WI38 (cell line): ENCODE data around the gene LIPA.

Experiments
- H3K4me3 ChIP-seq: 2 replicates; pipeline ENCODE4 v1.5.1; 2011; ENCODE audit warnings: low read depth, mild to moderate bottlenecking, control low read depth, low read length
- TF ChIP-seq, protein P1 (sequence below): IDR thresholded peaks from 2 replicates; pipeline ENCODE4 v1.5.1; 2012; ENCODE audit warnings: low read depth, mild to moderate bottlenecking, control low read depth, low read length

LIPA gene

DNA sequence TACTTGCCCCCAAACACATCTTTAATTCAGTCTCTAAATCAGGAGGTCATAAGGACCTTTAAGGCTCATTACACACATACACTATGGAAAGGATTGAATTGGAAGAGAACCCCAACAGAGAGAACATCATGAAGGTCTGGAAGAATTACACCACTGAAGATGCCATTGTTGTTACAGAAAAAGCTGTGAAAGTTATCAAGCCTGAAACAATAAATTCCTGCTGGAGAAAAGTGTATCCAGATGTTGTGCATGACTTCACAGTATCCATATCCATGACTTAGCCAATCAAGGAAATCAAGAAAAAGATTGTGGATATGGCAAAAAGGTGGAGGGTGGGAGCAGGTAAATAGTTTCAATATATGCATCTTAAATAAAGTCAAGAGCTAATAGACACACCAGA lies 13.7 kb downstream of the LIPA start:
- TF ChIP-seq, protein P1, sequence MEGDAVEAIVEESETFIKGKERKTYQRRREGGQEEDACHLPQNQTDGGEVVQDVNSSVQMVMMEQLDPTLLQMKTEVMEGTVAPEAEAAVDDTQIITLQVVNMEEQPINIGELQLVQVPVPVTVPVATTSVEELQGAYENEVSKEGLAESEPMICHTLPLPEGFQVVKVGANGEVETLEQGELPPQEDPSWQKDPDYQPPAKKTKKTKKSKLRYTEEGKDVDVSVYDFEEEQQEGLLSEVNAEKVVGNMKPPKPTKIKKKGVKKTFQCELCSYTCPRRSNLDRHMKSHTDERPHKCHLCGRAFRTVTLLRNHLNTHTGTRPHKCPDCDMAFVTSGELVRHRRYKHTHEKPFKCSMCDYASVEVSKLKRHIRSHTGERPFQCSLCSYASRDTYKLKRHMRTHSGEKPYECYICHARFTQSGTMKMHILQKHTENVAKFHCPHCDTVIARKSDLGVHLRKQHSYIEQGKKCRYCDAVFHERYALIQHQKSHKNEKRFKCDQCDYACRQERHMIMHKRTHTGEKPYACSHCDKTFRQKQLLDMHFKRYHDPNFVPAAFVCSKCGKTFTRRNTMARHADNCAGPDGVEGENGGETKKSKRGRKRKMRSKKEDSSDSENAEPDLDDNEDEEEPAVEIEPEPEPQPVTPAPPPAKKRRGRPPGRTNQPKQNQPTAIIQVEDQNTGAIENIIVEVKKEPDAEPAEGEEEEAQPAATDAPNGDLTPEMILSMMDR, result no peak
- H3K4me3 ChIP-seq, result no peak overlapping the region

DNA sequence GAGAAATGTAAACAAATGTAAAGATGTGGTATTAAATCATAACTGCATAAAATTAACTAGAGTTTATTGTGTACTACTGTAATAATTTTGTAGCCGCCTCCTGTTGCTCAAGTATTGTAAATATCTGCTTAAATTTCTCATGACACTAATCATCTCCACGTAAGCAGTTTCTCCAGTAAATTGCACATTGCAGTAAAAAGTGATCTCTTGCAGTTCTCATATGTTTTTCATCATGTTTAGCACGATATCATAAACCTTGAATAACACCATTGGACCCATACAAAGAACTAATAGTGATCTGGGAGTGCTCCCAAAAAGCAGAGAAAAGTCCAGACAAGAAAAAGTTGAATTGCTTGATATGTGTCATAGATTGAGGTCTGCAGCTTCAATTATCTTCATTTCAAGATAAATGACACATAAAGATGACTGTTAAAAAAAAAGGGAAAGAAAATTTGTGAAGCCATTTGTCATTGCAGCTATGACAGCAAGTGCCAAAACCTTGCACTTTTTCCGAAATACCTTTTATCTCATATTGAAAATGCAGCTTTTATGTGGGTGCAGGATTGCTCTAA lies 15.3 kb downstream of the LIPA start:
- no peak overlapping the region for H3K4me3 ChIP-seq
- TF ChIP-seq, protein P1, result no peak

DNA sequence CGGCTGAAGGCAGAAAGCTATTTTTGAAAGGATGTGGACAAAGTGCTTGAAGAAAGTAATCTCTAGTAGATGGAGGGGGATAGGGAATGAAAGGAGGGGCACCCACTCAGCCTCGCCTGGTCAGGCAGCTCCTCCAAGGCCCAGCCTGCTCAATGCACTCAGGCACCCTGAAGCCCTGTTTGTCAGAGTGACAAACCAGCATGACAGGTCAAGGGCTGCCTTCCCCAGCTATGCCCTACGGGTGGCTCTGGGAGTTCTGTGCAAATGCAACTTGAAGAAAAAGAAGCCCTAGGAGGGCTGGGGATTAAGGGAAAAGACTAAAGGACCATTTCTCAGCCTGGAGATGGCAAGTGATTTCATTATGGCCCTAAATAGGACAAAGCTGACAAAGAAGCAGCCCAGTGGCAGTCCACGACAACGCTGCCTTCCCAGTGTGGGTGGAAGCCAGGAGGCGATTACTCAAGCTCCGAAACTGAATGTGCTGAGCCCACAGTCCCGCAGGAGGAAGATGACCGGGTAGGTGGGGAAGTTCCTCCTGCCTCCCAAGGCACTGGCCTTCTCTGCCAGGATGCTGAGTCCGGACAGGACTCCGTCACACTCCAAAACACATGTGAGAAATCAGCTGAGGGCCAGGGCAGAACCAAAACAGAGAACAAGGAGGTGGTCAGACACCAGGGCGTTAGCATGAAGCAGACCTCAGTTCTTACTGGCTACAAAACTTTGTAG lies 16.3 kb downstream of the LIPA start:
- no peak overlapping the region for H3K4me3 ChIP-seq
- TF ChIP-seq, protein P1, result no peak

DNA sequence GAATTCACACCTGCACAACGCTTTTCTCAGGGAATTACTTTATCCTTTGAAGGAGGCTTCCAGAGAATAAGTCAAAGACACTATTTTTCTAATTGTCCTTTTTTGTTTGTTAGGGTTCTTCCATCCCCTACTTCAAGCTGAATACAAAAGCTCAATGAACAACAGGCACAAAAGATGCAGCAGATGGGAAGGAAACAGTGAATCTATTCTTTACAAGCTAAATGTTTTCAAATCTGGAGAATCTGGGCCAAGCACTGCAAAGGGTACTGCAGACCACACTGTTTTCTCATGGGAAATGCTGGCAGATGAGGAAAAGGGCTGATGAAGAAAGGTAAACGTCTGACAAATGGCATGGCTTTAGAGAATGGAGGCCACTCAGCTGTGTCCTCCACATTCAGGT lies 18.5 kb downstream of the LIPA start:
- no peak overlapping the region for H3K4me3 ChIP-seq
- TF ChIP-seq, protein P1, result no peak

DNA sequence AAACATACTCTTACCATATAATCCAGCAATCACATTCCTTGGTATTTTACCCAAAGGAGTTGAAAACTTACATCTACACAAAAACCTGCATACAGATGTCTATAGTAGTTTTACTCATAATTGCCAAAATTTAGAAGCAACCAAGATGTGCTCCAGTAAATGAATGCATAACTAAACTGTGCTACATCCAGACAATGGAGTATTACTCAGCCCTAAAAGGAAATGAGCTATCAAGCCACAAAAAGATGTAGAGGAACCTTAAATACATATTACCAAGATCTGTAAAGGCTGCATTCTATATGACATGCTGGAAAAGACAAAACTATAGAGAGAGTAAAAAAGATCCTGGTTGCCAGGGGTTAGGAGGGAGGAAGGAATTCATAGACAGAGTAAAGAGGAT lies 22.6 kb downstream of the LIPA start:
- no peak overlapping the region for H3K4me3 ChIP-seq
- TF ChIP-seq, protein P1, result no peak

DNA sequence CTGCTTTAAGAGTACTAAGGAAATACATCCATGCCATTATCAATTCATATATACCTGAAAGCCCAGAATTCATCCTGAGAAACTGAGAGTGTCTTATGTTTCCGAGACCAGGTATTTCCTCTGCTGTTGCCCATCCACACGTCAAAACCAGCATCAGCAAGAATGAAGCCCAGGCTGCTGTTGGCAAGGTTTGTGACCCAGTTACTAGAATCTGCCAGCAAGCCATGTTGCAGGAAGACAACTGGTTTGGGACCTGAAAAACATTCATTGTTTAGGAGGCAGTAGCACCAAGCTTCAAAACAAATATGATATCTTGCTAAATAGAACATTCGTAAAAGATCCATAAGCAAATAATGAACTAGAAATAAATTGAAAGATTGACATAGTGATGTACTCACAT lies 23.4 kb downstream of the LIPA start:
- H3K4me3 ChIP-seq, result no peak overlapping the region
- TF ChIP-seq, protein P1, result no peak

DNA sequence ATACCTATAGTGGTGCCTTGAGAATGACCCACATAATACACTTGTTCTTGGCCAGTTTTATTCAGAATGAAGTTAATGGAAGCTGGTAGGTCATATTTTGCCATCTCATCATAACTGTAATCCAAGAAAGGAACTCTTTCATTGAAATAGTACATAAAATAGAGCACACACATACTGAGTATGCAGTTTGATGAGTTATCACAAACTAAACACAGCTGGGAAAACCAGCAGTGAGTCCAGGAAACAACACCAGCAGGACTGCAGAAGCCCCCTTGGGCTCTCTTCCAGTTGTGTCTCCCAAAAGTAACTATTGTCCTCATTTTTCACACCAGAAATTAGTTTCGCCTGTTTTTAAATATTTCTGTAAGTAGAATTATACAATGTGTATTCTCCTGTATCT lies 24.7 kb downstream of the LIPA start:
- no peak overlapping the region for H3K4me3 ChIP-seq
- TF ChIP-seq, protein P1, result no peak
